Limb (tissue), 2 donors: ENCODE measurements around the gene DAAM1.

Experiments
- DNase-seq, 2 donors: peaks; one replicate each; pipeline ENCODE4 v3.0.0-alpha.2; 2016; ENCODE audit errors: extremely low spot score in 2 of 2

The DAAM1 gene

DNA sequence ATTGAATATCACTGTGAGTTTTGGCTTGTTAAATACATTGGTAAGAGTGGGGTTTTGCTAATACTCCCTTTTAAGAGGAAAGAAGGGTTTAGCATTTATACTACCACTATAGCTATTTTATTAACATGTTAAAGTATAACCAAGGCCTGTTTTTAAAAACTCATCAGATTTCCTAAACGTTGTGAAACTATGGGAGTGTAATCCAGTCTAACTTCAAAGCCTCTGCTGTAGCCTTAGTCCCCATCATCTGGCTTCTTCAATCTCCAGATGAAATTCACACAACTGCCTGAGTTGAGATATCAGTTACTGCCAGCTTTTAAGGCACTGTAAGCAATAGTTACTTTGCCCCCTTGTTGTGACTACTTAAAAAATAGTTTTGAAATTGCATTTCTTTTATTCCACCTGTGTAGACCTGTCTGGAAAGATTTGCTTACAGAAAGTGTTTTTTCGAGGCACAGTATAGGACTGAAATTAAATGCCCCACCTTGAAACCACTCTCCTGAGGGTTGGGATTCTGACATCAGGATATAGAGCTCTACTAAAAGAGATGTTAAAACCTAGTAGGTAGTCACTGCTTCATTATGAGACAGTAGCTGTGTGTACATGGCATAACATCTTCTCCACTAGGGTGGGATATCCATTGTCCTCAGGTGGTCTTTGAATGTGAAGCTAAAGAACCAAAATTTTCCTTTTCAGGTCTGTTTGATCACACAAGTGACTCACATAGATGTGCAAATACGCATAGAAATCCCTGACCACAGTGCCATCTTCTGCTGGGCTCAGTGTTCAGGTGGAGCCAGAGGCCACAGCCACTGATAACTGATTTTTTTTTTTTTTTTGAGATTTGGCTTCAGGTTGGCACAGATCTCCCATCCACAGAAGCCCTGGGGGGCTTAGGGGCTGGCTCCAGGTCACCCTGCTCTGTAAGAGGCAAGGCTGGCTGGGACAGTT, 125.5 kb downstream of the DAAM1 start:
- no peak for DNase-seq

DNA sequence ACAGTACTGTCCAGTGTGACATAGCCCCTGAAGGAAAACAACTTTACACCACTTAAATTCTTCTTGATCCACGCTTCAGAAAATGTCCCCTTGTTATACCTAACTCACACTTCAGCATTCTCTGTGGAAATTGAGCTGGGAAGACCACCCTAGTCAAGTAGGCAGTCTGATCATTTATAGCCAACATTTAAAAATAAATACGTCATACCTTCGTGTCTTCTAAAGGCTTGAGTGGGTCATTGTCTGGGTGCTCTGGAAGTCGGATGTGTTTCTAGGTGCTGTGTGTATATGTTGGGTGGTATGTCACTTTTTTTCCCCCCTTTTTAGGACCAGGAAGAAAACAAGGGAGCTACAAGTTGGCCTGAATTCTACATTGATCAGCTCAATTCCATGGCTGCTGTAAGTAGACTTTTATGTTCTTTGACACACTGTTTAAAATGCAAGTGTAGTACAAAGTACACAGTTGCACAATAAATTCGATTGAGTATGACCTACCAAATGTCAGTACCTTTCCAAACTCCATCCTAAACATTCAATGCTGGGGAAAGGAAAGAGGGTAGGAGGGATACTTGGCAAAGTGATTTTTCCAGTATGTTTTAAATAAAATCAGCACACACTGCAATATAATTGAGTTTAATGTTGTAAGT, 126.6 kb downstream of the DAAM1 start:
- DNase-seq, result no peak

DNA sequence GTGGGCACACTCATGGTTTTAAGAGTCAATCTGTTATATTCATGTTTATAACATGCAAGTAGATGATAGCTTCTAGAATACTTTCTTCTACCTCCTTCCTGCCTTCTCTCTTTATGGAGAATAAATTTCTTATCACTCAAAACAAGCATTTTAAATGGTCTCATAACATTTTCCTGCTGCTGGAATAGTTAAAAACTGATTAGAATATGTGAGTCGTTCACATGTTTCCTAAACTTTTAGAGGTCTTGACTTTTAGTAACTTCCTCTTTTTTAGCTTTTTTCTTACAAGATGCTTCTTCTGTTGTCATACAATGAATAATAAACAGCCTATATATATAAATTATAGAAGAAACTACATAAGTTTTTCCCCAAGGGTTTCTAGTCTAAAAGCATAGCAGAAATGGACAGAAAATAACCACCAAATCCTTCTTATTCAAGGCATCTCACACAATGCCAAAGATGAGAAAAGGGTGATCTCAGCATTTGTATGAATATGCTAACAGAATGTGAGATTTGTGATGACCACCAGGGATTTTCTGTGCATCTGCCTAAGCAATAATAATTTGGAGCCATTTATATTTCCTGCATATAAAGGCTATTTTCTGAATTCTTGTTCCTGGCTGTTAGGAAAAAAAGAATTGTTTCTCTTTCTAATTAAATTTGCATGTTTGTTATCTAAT, 127.8 kb downstream of the DAAM1 start:
- no peak for DNase-seq

DNA sequence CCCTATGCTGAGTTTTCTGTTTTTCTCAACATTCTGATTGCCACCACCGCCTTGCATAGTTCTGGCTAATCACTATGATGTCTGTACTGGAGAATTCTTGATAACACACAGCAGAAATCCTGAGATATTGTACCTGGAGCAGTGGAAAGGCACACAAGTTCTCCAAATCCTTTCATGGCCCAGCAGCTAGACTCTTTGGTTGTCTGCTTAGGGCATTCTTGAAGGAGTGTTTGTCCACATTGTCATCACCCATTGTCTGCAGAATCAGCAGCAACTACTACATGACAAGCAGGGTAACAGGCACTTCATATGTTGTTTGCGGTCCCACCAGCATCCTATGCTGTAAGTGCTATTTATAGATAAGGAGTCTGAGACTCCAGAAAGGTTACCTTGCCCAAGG, 128.9 kb downstream of the DAAM1 start:
- no peak for DNase-seq

DNA sequence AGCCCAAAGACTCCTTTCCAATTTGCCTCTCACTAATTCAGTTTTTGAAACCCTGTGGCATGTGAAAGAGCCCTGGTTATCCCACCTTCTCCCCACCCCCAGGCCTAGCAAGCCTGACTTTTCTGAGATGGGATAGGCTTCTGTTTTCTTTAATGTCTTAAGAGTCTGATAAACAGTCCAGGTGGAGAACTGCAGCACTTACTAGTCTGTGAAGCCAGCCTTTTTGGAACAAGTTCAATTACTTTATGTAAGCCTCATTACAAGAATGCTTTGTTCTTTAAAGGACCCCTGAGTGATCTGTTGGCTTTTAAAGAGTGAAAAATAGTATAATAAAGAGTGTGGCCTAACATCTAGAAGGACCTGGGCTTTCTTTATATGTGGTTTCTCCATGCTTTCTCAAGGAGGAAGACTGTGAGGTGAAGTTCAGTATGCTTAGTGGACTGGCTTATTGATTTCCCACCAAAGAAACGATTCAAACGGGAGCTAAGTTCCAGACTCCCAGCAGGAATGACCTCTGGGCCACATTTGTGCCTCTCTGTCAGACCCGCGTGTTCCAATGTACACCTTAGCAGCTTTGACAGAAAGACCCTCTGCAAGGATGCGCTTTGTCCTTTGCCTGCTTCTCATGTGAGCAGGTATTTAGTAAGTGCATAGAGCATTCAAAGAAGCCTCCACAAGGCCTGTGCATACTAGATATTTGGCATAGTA, 129.5 kb downstream of the DAAM1 start:
- no peak for DNase-seq

DNA sequence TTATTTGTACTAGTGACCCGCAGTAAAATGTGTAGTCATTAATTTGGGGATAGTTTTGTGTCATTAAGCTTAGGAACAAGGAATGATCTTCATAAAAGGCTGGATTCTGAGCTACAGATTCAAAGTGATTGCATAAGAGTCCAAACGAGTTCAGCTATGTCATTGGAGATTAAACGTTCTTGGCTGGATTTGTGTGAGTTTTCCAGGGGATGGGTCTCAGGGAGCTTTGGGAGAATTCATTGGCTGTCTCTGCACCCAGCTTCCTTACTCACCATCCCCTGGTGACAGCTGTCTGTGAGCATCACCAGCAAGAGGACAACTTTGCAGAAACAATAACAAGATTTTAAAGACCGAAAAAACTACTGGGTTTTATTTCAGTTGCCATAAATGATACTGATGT, 130.4 kb downstream of the DAAM1 start:
- DNase-seq, result no peak

DNA sequence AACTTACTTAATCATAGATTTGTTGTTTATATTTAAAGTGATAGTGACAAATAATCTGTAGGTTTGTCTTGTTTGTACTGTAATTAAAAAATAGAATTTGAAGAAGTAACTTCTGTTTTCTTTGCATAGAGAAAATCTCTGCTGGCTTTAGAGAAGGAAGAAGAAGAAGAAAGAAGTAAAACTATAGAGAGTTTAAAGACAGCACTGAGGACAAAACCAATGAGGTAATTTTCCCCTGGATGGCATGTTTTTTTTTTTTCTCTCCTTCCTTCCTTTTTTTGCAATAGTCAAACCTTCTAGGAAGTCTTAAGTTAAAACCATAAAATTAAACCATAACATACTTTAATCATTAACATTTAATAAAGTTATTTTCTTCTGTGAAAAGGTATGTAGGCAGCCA, 131.9 kb downstream of the DAAM1 start:
- DNase-seq, result no peak

DNA sequence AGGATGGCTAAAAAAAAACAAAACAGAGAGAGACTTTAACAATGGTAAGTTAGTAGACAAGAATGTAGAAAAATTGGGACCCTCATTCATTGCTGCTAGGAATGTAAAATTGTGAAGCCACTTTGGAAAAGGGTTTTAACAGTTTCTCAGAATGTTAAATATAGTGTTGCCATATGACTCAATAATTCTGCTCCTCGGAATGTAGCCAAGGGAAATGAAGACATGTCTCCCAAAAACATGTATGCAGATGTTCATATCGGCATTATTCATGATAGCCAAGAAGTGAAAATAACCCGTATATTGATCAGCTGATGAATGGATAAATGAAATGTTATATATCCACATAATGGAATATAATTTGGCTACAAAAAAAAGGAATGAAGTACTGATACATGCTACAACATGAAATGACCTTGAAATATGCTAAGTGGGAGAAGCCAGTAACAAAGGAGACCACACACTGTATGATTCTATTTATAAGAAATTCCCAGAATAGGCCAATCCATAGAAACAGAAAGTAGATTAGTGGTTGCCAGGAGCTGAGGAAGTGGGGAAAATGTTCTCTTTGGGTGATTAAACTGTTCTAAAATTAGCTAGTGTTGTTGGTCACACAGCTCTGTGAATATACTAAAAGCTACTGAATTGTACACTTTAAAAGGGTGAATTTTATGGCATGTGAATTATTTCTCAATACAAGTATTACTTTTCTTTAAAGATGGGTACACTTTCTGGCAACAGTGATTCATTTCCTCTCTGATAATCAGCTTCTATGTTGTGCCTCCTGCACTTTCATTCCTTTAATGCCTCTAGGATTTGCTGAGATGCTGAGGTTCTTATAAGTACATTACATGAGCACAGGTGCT, 132.5 kb downstream of the DAAM1 start:
- DNase-seq, result no peak

DNA sequence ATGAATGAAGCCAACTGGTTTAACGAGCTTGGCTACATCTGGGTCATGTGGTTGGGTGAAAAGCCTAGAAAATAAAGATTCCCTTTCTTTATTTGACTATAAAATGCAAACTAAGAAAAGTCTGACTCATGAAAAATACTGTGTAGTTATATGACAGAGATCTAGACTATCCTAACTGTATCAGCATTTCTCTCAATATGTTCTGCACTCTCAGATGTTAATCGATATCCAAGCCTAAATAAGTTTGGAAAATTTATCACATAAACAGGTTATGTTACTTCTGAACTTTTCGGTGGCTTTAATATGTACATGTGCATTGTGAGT, 133.1 kb downstream of the DAAM1 start:
- no peak for DNase-seq

DNA sequence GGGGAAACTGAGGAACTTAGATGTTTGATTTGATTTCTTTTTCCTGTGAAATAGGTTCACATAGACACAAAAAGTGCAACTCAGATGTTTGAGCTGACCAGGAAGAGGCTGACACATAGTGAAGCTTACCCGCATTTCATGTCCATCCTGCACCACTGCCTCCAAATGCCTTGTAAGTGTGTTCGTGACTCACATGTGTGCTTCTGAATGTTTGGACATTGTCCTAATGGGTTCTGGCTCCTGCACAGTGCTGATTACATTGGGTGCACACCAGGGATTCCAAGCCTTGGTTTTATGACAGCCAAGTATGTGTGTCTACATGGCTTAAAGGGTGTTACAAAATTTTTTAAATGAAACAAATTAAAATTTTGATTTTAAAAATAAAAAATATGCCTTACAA, 137.4 kb downstream of the DAAM1 start:
- DNase-seq, result no peak

DNA sequence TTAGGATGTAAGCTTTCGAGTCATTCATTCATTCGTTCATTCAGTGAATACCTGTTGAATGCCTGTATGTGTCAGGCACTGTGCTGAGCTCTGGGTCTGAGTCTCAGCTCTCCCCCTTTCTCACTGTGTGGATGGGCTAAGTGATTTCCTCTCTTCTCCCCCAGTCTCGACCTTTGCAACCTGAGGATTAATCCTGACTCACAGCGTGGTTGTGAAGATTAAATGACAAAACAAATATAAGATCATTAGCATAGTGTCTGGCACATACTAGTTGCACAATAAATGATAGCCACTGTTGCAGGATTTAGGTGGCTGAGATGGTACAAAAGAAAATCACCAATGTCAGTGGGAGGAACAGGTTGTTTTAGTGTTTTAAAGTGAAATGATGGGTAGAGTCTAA, 140.0 kb downstream of the DAAM1 start:
- DNase-seq, result no peak

DNA sequence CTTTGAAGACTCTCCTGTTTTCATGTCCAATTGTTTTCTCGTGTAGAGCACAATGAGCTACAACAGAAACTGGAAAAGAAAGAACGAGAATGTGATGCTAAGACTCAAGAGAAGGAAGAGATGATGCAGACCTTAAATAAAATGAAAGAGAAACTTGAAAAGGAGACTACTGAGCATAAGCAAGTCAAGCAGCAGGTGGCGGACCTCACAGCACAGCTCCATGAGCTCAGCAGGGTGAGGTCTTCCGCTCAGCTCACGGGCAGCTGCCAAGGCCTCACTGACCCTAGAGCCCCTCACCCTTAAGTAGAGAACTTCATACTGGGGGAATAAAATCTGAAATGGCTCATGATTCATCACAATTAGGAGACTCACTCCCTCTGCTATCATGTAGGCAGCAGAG, 142.0 kb downstream of the DAAM1 start:
- DNase-seq, result no peak

DNA sequence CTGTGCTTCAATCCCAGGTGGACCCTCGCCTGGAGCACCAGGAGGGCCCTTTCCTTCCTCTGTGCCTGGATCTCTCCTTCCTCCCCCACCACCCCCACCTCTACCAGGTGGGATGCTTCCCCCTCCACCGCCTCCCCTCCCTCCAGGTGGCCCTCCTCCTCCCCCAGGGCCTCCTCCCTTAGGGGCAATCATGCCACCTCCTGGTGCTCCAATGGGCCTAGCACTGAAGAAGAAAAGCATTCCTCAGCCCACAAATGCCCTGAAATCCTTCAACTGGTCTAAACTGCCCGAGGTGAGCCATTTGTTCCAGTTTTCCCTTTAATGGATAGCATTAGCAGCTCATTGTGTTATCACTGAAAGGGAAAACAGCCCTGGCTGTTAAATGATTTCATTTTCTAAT, 142.8 kb downstream of the DAAM1 start:
- DNase-seq, result no peak

DNA sequence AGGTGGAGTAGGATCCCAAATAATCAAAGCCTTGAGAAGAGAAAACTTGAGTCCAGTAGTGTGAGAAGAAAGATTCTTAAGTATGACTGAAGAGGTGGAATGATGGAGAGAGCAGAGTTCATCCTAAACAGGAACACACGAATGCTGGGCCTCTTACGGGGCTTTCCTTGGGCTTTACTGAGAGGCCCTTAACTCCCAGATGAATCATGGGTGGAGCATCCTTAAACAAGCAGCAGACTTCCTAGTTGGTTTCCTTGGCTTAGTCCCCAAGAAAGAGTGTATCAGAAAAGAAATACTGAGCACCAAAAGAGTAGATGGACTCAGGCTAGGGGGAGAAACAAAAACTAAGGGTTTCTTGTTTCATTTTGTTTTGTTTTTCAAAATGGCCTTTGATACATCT, 144.3 kb downstream of the DAAM1 start:
- DNase-seq, result no peak

DNA sequence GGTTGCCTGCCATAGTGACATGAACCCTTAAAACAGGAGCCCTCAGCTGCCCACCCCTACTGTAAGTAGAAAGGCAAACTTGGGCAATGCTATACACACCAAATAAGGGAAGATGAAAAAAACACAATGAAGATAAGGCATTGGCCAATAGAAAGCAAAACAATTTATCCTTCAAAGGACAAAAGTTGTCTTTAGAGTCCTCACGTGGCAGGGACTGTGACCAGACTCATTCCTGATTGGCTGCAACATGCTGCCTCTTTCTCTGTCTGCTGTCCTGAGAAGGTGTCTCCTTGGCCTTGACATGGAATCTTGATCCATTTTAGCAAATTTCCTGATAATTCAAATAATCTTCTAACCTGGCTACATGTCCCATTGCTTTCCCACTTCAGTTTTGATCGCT, 144.8 kb downstream of the DAAM1 start:
- no peak for DNase-seq

DNA sequence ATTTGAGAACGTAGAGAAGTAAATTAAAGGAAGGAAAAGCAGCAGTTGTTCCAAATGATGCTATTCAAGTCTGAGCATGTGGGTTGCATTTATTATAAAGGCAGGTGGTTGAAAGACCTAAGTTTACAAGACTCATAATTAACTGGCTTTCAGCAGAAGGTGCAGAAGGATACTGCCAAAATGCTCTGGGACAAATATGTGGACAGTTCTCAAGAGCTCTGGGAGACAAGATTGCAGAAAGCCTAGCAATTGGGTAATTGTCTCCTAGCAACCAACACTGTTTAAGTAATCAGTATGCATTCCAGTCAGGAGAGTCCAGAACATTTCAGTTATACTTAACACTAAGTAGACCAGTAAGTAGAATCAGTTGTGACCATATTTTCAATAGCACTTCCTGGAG, 145.2 kb downstream of the DAAM1 start:
- DNase-seq, result peak in 1 of 2 donors; percentile 87

DNA sequence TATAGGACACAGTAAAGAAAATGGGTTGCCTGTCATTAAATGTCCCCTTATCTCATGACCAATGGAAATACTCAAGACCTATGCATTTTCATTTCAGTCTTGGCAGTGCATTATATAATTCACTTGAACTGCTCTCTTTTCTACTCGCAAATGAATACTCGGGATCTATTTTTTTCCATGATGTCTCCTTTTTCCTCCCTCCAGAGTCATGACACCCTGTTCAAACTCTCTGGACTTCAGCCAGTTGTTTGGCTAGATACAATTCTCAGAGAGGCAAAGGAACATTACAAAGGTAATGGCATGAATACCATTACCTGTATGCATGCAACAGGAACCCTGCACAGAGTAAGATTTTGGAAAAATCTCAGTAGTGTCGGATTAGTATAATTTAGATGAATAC, 145.8 kb downstream of the DAAM1 start:
- no peak for DNase-seq

DNA sequence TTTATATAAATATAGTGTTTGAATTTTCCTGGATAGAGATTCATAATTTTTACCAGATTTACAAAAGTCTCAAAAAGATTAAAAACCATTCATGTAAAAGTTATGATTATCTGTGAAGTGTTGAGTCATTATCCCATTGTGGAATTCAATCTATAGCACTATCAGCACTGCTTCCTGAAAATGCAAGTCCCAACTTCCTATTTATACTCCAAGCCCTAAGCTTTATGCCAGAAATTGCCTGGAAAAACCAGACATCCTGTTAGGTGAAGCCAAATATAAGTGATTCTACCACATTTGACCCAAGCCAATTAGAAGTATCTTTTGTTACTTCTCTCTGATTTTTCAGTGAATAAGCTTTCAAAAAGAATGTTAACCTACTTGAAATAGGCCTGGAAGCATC, 147.6 kb downstream of the DAAM1 start:
- no peak for DNase-seq

DNA sequence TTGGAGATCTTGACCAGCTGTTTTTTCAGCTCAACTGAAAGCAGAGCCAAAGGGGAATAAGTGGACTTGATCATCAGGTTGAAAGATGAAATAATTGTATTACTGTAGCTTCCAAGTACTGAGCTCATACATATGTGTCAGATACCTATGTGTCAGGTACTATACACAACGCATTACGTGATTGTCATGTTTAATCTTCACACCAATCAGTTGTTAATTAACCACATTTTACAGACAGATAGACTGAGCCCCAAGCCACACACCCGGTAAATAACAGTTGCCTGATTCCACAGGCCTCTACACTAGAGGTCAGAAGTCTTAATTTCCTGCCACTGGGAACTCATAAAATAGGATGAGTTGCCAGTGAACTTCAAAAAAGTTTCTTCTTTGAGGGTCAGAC, 148.2 kb downstream of the DAAM1 start:
- DNase-seq, result no peak

DNA sequence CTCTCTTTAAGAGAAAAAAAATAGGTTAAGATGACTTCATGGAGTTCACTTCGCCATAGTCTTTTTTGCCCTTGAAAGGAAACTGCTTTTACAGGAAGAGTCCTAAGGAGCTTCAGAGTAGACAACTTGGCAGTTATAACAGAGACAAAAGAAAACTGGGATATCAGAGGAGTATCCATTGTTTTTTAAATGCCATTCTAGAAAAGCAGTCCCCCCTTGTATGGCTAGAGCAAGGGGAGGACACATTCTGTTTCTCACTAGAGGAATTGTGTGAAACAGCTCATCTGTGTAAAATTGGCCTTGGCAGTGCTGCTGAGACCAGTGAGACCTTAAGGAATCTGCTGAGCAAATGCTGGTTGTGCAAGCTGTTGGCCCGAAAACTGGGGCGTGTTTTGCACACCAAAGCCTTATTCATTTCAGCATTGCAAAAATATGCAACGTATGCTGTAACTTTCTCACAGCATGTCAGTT, 148.7 kb downstream of the DAAM1 start:
- DNase-seq, result no peak

DNA sequence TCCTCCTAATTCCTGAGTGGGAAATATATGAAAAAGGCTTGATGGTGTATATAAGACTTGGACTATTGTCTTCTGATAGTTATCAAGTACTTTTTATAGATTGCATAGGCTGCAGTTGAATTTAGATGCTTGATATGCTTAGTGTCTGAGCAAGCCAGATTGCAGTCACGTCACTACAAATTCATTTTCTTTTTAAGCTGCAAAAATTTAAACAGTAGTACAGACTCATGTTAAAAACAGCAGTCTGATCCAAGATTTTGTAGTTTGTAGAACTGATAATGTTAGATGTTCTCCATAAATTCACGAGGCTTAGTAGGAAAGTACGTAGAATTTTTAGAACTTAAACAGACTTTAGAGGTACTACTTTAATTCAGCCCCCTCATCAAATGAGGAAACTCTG, 150.3 kb downstream of the DAAM1 start:
- DNase-seq, result no peak
